H54 (cell line): ENCODE data around the gene MYO1B.

Experiments
- DNase-seq: peaks from one replicate; pipeline ENCODE4 v3.0.0; 2011; ENCODE audit warnings: low spot score, mixed read lengths; ENCODE audit not compliant: insufficient read length
- FAIRE-seq: peaks from 3 replicates; lab custom pipeline; 2011; peaks lifted over from hg19 to GRCh38; lab: Jason Lieb, UNC
- POLR2A ChIP-seq: IDR thresholded peaks from 2 replicates; pipeline ENCODE4 v1.6.1; 2011; ENCODE audit warnings: low read depth, mild to moderate bottlenecking, low read length

Gene MYO1B

GRCh38 chr2:191318729-191319078 lies 73.5 kb downstream of the MYO1B start:
- TF ChIP-seq POLR2A = no peak
- FAIRE-seq = peak; percentile 93
- DNase-seq = no peak

GRCh38 chr2:191319186-191319585 lies 74.0 kb downstream of the MYO1B start:
- DNase-seq (no peak), FAIRE-seq (no peak)
- no peak for TF ChIP-seq POLR2A

GRCh38 chr2:191320881-191321280 lies 75.7 kb downstream of the MYO1B start:
- DNase-seq (no peak), FAIRE-seq (no peak)
- TF ChIP-seq POLR2A = no peak

- FAIRE-seq (peak; percentile 68), DNase-seq (no peak)
- TF ChIP-seq POLR2A = no peak
Measured at GRCh38 chr2:191321861-191322662, 76.9 kb downstream of the MYO1B start.

- no peak for FAIRE-seq
- TF ChIP-seq POLR2A = no peak
- DNase-seq = no peak
Measured at GRCh38 chr2:191322828-191323506, 77.8 kb downstream of the MYO1B start.

GRCh38 chr2:191325651-191326365 lies 80.6 kb downstream of the MYO1B start:
- TF ChIP-seq POLR2A = no peak
- DNase-seq = no peak
- no peak for FAIRE-seq

- no peak for DNase-seq
- FAIRE-seq = no peak
- TF ChIP-seq POLR2A = no peak
Measured at GRCh38 chr2:191327484-191327883, 82.3 kb downstream of the MYO1B start.

GRCh38 chr2:191328150-191328809 lies 83.1 kb downstream of the MYO1B start:
- TF ChIP-seq POLR2A = no peak
- FAIRE-seq (no peak), DNase-seq (no peak)

- TF ChIP-seq POLR2A = no peak
- FAIRE-seq = no peak
- DNase-seq = no peak
Measured at GRCh38 chr2:191329841-191330240, 84.6 kb downstream of the MYO1B start.

GRCh38 chr2:191333911-191334357 lies 88.7 kb downstream of the MYO1B start:
- no peak for FAIRE-seq
- peak; percentile 6 for DNase-seq
- TF ChIP-seq POLR2A = no peak

- DNase-seq (no peak), FAIRE-seq (no peak)
- TF ChIP-seq POLR2A = no peak
Measured at GRCh38 chr2:191335875-191336464, 90.8 kb downstream of the MYO1B start.

GRCh38 chr2:191341436-191341835 lies 96.2 kb downstream of the MYO1B start:
- no peak for TF ChIP-seq POLR2A
- DNase-seq = no peak
- FAIRE-seq = no peak

- DNase-seq (no peak), FAIRE-seq (no peak)
- TF ChIP-seq POLR2A = no peak
Measured at GRCh38 chr2:191343796-191344338, 98.7 kb downstream of the MYO1B start.
